ENCODE data around the gene RAI2. TPM values are rescaled to one million over a fixed set of nuclear protein-coding genes. Genes with fewer than 3 reads are reported as not detected.
A peak's percentile ranks its signal among the peaks of the same experiment; 100 is the strongest.

The RAI2 gene
- total RNA-seq, 1 experiment from 2014 or later: 0.77 TPM

DNA sequence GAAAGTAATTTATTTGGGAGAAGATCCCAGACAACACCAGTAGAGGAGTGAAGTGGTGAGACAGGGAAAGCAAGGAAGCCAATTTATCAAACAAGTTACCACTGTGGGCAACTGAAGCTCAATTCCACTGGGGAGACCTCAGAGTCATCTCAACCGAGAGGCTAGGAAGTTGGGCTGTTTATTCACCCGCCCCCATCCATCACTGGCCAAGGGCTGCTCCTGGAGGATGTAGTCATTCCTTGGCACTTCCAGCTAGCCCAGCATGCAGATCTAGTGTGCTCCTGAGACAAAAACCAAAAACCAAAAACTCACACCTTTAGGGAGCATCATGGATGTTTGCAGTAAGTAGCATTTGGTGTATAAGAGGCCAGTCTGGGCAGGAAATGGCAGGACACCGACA is 47.0 kb downstream of the RAI2 start (continued):
- TF ChIP-seq MYBL2 (CRISPR knock-in tag; IDR thresholded peaks at IDR 0.05) (no peak), ZNF263 (CRISPR knock-in tag; IDR thresholded peaks at IDR 0.05; ENCODE audit: low read depth) (no peak), ZNF219 (CRISPR knock-in tag; IDR thresholded peaks at IDR 0.05; ENCODE audit: borderline replicate concordance) (no peak)
- TF ChIP-seq, protein P1, sequence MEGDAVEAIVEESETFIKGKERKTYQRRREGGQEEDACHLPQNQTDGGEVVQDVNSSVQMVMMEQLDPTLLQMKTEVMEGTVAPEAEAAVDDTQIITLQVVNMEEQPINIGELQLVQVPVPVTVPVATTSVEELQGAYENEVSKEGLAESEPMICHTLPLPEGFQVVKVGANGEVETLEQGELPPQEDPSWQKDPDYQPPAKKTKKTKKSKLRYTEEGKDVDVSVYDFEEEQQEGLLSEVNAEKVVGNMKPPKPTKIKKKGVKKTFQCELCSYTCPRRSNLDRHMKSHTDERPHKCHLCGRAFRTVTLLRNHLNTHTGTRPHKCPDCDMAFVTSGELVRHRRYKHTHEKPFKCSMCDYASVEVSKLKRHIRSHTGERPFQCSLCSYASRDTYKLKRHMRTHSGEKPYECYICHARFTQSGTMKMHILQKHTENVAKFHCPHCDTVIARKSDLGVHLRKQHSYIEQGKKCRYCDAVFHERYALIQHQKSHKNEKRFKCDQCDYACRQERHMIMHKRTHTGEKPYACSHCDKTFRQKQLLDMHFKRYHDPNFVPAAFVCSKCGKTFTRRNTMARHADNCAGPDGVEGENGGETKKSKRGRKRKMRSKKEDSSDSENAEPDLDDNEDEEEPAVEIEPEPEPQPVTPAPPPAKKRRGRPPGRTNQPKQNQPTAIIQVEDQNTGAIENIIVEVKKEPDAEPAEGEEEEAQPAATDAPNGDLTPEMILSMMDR (IDR thresholded peaks at IDR 0.05): no peak
- TF ChIP-seq, protein P2, sequence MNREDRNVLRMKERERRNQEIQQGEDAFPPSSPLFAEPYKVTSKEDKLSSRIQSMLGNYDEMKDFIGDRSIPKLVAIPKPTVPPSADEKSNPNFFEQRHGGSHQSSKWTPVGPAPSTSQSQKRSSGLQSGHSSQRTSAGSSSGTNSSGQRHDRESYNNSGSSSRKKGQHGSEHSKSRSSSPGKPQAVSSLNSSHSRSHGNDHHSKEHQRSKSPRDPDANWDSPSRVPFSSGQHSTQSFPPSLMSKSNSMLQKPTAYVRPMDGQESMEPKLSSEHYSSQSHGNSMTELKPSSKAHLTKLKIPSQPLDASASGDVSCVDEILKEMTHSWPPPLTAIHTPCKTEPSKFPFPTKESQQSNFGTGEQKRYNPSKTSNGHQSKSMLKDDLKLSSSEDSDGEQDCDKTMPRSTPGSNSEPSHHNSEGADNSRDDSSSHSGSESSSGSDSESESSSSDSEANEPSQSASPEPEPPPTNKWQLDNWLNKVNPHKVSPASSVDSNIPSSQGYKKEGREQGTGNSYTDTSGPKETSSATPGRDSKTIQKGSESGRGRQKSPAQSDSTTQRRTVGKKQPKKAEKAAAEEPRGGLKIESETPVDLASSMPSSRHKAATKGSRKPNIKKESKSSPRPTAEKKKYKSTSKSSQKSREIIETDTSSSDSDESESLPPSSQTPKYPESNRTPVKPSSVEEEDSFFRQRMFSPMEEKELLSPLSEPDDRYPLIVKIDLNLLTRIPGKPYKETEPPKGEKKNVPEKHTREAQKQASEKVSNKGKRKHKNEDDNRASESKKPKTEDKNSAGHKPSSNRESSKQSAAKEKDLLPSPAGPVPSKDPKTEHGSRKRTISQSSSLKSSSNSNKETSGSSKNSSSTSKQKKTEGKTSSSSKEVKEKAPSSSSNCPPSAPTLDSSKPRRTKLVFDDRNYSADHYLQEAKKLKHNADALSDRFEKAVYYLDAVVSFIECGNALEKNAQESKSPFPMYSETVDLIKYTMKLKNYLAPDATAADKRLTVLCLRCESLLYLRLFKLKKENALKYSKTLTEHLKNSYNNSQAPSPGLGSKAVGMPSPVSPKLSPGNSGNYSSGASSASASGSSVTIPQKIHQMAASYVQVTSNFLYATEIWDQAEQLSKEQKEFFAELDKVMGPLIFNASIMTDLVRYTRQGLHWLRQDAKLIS (CRISPR knock-in tag; IDR thresholded peaks at IDR 0.05; ENCODE audit: borderline replicate concordance): no peak

DNA sequence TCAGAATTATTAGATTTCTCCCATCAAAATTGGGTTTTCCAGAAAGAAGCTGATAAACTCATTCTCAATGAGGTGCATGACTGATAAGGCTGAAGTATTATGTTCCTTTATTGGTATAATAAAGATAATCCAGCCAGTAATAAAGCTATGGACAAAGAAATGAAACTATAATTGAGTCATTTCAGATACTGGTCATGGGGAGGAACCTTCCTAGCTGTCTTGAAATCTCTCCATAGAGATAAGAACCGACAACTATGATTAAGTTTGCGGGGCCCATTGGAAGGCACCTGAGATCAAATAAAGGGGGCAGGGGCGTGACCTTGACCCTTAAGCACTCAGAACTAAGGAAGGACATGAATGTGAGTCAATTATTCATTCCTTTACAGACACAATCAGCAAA is 47.8 kb downstream of the RAI2 start:
- ChIA-PET POLR2A (no interaction called here), CTCF (interaction anchor here (0.7 to 1.9 kb wide), 23 partner anchors 9 to 565 kb away, joined by 3 to 11 read pairs (median 4); no protein-coding TSS in a partner anchor)
- no peak overlapping the region for H3K27ac Mint-ChIP-seq
- no peaks in the 10 kb centered on the region for H3K4me1 Mint-ChIP-seq
- H3K27me3 Mint-ChIP-seq (ENCODE audit: low read depth): no peaks in the 10 kb centered on the region
- no peaks in the 10 kb centered on the region for H3K9me3 Mint-ChIP-seq
- no peak for TF ChIP-seq TCF7 (CRISPR knock-in tag; IDR thresholded peaks at IDR 0.05; ENCODE audit: low read depth)
- no peak for TF ChIP-seq GRHL2 (CRISPR knock-in tag; IDR thresholded peaks at IDR 0.05; ENCODE audit: insufficient replicate concordance, severe bottlenecking)
- TF ChIP-seq, protein P3, sequence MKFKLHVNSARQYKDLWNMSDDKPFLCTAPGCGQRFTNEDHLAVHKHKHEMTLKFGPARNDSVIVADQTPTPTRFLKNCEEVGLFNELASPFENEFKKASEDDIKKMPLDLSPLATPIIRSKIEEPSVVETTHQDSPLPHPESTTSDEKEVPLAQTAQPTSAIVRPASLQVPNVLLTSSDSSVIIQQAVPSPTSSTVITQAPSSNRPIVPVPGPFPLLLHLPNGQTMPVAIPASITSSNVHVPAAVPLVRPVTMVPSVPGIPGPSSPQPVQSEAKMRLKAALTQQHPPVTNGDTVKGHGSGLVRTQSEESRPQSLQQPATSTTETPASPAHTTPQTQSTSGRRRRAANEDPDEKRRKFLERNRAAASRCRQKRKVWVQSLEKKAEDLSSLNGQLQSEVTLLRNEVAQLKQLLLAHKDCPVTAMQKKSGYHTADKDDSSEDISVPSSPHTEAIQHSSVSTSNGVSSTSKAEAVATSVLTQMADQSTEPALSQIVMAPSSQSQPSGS (CRISPR knock-in tag; IDR thresholded peaks at IDR 0.05; ENCODE audit: borderline replicate concordance, low read depth): no peak
- no peak for TF ChIP-seq ETV6 (CRISPR knock-in tag; IDR thresholded peaks at IDR 0.05)
- no peak for TF ChIP-seq EMX1 (CRISPR knock-in tag; IDR thresholded peaks at IDR 0.05)
- no peak for TF ChIP-seq RORB (CRISPR knock-in tag; IDR thresholded peaks at IDR 0.05)
- TF ChIP-seq, protein P4, sequence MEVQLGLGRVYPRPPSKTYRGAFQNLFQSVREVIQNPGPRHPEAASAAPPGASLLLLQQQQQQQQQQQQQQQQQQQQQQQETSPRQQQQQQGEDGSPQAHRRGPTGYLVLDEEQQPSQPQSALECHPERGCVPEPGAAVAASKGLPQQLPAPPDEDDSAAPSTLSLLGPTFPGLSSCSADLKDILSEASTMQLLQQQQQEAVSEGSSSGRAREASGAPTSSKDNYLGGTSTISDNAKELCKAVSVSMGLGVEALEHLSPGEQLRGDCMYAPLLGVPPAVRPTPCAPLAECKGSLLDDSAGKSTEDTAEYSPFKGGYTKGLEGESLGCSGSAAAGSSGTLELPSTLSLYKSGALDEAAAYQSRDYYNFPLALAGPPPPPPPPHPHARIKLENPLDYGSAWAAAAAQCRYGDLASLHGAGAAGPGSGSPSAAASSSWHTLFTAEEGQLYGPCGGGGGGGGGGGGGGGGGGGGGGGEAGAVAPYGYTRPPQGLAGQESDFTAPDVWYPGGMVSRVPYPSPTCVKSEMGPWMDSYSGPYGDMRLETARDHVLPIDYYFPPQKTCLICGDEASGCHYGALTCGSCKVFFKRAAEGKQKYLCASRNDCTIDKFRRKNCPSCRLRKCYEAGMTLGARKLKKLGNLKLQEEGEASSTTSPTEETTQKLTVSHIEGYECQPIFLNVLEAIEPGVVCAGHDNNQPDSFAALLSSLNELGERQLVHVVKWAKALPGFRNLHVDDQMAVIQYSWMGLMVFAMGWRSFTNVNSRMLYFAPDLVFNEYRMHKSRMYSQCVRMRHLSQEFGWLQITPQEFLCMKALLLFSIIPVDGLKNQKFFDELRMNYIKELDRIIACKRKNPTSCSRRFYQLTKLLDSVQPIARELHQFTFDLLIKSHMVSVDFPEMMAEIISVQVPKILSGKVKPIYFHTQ (CRISPR knock-in tag; IDR thresholded peaks at IDR 0.05): no peak
- H3K4me3 Mint-ChIP-seq: no peak overlapping the region
- no peak for ATAC-seq
- DNase-seq (ENCODE audit: low spot score): no peak
- H3K36me3 Mint-ChIP-seq: no peaks in the 10 kb centered on the region

DNA sequence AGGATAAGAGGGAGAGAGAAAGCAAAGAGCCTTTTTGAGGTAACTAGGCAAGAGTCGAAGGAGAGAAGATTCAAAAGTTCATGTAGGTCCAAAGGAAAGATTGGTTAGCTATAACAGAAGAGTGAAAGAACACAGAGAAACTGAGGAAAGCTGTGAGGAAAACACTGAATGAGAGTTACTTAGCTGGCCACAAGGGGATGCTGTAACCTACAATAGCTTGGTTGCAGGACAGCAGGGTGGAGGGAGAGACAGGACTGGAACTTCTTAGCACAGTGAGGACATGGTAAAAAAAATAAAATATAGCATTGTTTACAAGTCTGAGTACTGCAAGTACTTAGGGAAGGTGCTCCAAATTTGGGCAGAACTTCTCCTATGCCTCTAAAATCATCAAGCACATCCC is 48.3 kb downstream of the RAI2 start:
- no peak overlapping the region for H3K27ac Mint-ChIP-seq
- no peaks in the 10 kb centered on the region for H3K4me1 Mint-ChIP-seq
- no peak for TF ChIP-seq IRF2 (CRISPR knock-in tag; IDR thresholded peaks at IDR 0.05; ENCODE audit: borderline replicate concordance, low read depth)
- TF ChIP-seq, protein P1 (IDR thresholded peaks at IDR 0.05): peak; percentile 69
- ChIA-PET POLR2A (no interaction called here), CTCF (interaction anchor here (0.7 to 1.9 kb wide), 24 partner anchors 9 to 1495 kb away, joined by 3 to 11 read pairs (median 4); no protein-coding TSS in a partner anchor)
- ATAC-seq (peak; percentile 59; the same call in 1 of the 2 replicates), DNase-seq (ENCODE audit: low spot score) (no peak)
- H3K4me3 Mint-ChIP-seq: no peak overlapping the region
- H3K27me3 Mint-ChIP-seq (ENCODE audit: low read depth): no peaks in the 10 kb centered on the region
- H3K36me3 Mint-ChIP-seq: no peaks in the 10 kb centered on the region
- H3K9me3 Mint-ChIP-seq: no peaks in the 10 kb centered on the region
